NT2/D1 (cell line): ENCODE results near the gene RSAD2.

Experiments
- YY1 ChIP-seq: IDR thresholded peaks from 2 replicates; pipeline ENCODE4 v1.6.1; 2011; ENCODE audit not compliant: insufficient read length, insufficient read depth
- ZNF274 ChIP-seq: IDR thresholded peaks from 2 replicates; pipeline ENCODE4 v1.6.1; 2011; ENCODE audit warnings: mild to moderate bottlenecking, low read depth, low read length

DNA sequence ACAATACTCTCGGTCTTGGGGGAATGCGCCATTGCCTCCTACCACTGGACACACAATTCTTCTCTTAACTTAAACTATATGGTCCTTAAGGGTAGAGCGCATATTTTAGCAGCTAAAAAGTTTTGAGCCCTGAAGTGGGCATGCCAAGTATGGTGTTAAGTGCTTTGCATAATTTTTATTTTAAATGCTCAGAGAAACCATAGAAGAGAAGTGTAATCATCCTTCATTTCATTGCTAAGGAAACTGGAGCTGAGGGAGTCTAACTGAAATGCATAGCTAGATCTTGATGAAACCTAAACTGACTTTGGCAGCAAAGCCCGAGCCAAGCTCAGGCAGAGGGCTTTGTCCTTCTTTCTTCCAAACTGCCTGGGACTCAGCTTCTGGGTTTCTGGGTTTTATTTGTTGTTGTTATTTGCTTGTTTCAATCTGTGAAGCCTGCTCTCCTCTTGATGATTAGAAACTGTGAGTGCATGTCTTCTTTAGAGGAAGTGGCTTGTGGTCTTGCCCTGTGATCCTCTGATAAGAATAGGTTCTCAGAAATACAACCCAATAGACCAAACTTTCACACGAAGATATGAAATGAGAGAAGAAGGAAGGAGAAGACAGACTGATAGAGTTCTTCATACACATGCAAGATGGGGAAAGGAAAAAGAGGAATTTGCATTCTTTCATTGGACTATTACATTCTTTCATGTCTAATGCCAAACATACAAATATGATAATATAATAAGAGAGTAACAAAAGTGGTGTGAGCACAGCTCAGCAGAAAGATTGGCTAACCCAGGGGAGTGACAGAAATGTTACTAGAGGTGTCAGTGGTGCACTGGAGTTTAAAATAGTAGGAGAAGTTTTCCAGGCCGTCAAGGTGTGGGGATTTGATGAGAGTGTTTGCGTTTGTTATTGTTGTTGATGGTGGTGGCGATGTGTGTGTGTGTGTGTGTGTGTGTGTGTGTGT, 32.1 kb downstream of the RSAD2 start:
- no peak for TF ChIP-seq ZNF274
- no peak for TF ChIP-seq YY1
